CD4-positive, alpha-beta T cell (primary cell): Measurements from ENCODE around the gene MPPED1. TPM values are rescaled to one million over a fixed set of nuclear protein-coding genes. Genes with fewer than 3 reads are reported as not detected.

Source experiments
- ATAC-seq: fragments of 200-7000 bp; cut with Tn5 transposase; one replicate; pipeline ENCODE4 v1.10.0; 2022; ENCODE audit warnings: mild to moderate bottlenecking; ENCODE audit not compliant: poor library complexity
- CTCF ChIA-PET: fragments of 350-600 bp; sonication (Branson Sonifier 250); formaldehyde crosslinking; loops from one replicate; lab custom pipeline; 2021; ENCODE audit warnings: antibody characterized with exemption, inconsistent platforms; lab: Charles Lee
- POLR2A ChIA-PET: fragments of 350-600 bp; sonication (Branson Sonifier 250); formaldehyde crosslinking; loops from one replicate; lab custom pipeline; 2021; ENCODE audit warnings: antibody characterized with exemption, inconsistent platforms; lab: Charles Lee
- DNase-seq, 14 experiments: peaks; one replicate each; pipeline ENCODE4 v3.0.0-alpha.2; 2013 to 2020; ENCODE audit warnings: mixed read lengths in 2 of 14
- H3K27ac ChIP-seq, 2 donors: one replicate each; pipeline versions ENCODE4 v1.5.1 to v1.7.0; 2013; ENCODE audit warnings: low read length in 2 of 2, low read depth in 1 of 2, mild to moderate bottlenecking in 1 of 2
- H3K27me3 ChIP-seq, 2 experiments: 1 replicate in 1 of 2; 2 replicates in 1 of 2; pipeline versions ENCODE4 v1.6.1 to v1.7.0; 2013; ENCODE audit warnings: low read length in 2 of 2, control low read depth in 1 of 2, mild to moderate bottlenecking in 1 of 2, moderate library complexity in 1 of 2; ENCODE audit not compliant: insufficient read depth in 2 of 2, control insufficient read depth in 1 of 2
- H3K36me3 ChIP-seq: one replicate; pipeline ENCODE4 v1.6.1; 2013; ENCODE audit warnings: low read length, control low read depth; ENCODE audit not compliant: insufficient read depth
- H3K4me1 ChIP-seq: one replicate; pipeline ENCODE4 v1.6.1; 2013; ENCODE audit warnings: low read length, control low read depth; ENCODE audit not compliant: insufficient read depth
- H3K4me3 ChIP-seq: one replicate; pipeline ENCODE4 v1.5.1; 2013; ENCODE audit warnings: mild to moderate bottlenecking, low read length, moderate library complexity
- H3K9me3 ChIP-seq, 2 experiments: 1 replicate in 1 of 2; 2 replicates in 1 of 2; pipeline versions ENCODE4 v1.6.1 to v1.7.0; 2013; ENCODE audit warnings: low read length in 2 of 2, mild to moderate bottlenecking in 2 of 2, control low read depth in 1 of 2, moderate library complexity in 1 of 2; ENCODE audit not compliant: control insufficient read depth in 1 of 2, insufficient read depth in 1 of 2
- H3K27ac Mint-ChIP-seq: one replicate; pipeline ENCODE4 v1.8.0; 2020; ENCODE audit warnings: mixed read lengths
- H3K27me3 Mint-ChIP-seq: one replicate; pipeline ENCODE4 v1.8.0; 2021; ENCODE audit warnings: mixed read lengths
- H3K36me3 Mint-ChIP-seq: one replicate; pipeline ENCODE4 v1.8.0; 2021; ENCODE audit warnings: low read depth, mixed read lengths
- H3K4me1 Mint-ChIP-seq: one replicate; pipeline ENCODE4 v1.8.0; 2021; ENCODE audit warnings: low read depth, mixed read lengths
- H3K4me3 Mint-ChIP-seq: one replicate; pipeline ENCODE4 v1.8.0; 2020; ENCODE audit warnings: mild to moderate bottlenecking, mixed read lengths
- H3K9me3 Mint-ChIP-seq: one replicate; pipeline ENCODE4 v1.8.0; 2020; ENCODE audit warnings: mixed read lengths
- intact Hi-C, 2 experiments: fragments of 100-400 bp; cut with DNase I in 1 of 2; cut with micrococcal nuclease in 1 of 2; formaldehyde crosslinking; loops; one replicate each; pipeline versions ENCODE4 v1.15.1 to v1.9.0; 2023 to 2025; cut with DNase I, micrococcal nuclease
- total RNA-seq, 174 experiments: library from RNA in 2 of 174; stranded (reverse) in 2 of 174; gene quantifications; one replicate each; pipeline ENCODE4 v1.2.3 and lab custom pipeline; 2021 to 2026
- TF ChIP-seq, protein P1 (sequence below): fragments of 200-600 bp; IDR thresholded peaks from one replicate; pipeline ENCODE4 v1.8.0; 2022; ENCODE audit warnings: antibody characterized with exemption, mild to moderate bottlenecking

Gene MPPED1
- total RNA-seq, 2 experiments from 2014 or later = not detected

GRCh38 chr22:43418079-43418825 lies 6.4 kb downstream of the MPPED1 start:
- no peaks in the 10 kb centered on the region for H3K4me1 Mint-ChIP-seq
- TF ChIP-seq, protein P1, sequence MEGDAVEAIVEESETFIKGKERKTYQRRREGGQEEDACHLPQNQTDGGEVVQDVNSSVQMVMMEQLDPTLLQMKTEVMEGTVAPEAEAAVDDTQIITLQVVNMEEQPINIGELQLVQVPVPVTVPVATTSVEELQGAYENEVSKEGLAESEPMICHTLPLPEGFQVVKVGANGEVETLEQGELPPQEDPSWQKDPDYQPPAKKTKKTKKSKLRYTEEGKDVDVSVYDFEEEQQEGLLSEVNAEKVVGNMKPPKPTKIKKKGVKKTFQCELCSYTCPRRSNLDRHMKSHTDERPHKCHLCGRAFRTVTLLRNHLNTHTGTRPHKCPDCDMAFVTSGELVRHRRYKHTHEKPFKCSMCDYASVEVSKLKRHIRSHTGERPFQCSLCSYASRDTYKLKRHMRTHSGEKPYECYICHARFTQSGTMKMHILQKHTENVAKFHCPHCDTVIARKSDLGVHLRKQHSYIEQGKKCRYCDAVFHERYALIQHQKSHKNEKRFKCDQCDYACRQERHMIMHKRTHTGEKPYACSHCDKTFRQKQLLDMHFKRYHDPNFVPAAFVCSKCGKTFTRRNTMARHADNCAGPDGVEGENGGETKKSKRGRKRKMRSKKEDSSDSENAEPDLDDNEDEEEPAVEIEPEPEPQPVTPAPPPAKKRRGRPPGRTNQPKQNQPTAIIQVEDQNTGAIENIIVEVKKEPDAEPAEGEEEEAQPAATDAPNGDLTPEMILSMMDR = no peak
- H3K27ac Mint-ChIP-seq = no peak overlapping the region
- H3K4me1 ChIP-seq = no peaks in the 10 kb centered on the region
- no peak overlapping the region for H3K4me3 Mint-ChIP-seq
- ATAC-seq (no peak), DNase-seq (no peak)
- no peak overlapping the region for H3K27ac ChIP-seq
- intact Hi-C loops = no loop called here
- H3K9me3 ChIP-seq = peaks cover 0 to 4% of the 10 kb centered on the region in 2 experiments
- no peak overlapping the region for H3K4me3 ChIP-seq
- no peaks in the 10 kb centered on the region for H3K36me3 Mint-ChIP-seq
- H3K27me3 ChIP-seq = peaks cover 7 to 8% of the 10 kb centered on the region in 2 experiments
- ChIA-PET CTCF (no interaction called here), POLR2A (no interaction called here)
- H3K9me3 Mint-ChIP-seq = no peaks in the 10 kb centered on the region
- no peaks in the 10 kb centered on the region for H3K36me3 ChIP-seq
- H3K27me3 Mint-ChIP-seq = peaks cover 41% of the 10 kb centered on the region

GRCh38 chr22:43419371-43420080 lies 7.7 kb downstream of the MPPED1 start:
- Mint-ChIP-seq H3K36me3 (no peaks in the 10 kb centered on the region), H3K9me3 (no peaks in the 10 kb centered on the region), H3K27me3 (peaks cover 35% of the 10 kb centered on the region), H3K27ac (no peak overlapping the region), H3K4me3 (no peak overlapping the region), H3K4me1 (no peaks in the 10 kb centered on the region)
- Histone ChIP-seq H3K9me3 (peaks cover 0 to 4% of the 10 kb centered on the region in 2 experiments), H3K27ac (no peak overlapping the region), H3K4me1 (no peaks in the 10 kb centered on the region), H3K27me3 (peaks cover 0 to under 1% of the 10 kb centered on the region in 2 experiments), H3K4me3 (no peak overlapping the region), H3K36me3 (no peaks in the 10 kb centered on the region)
- ChIA-PET POLR2A (no interaction called here), CTCF (no interaction called here)
- intact Hi-C loops = no loop called here
- DNase-seq (no peak), ATAC-seq (no peak)
- TF ChIP-seq, protein P1 = no peak

DNA sequence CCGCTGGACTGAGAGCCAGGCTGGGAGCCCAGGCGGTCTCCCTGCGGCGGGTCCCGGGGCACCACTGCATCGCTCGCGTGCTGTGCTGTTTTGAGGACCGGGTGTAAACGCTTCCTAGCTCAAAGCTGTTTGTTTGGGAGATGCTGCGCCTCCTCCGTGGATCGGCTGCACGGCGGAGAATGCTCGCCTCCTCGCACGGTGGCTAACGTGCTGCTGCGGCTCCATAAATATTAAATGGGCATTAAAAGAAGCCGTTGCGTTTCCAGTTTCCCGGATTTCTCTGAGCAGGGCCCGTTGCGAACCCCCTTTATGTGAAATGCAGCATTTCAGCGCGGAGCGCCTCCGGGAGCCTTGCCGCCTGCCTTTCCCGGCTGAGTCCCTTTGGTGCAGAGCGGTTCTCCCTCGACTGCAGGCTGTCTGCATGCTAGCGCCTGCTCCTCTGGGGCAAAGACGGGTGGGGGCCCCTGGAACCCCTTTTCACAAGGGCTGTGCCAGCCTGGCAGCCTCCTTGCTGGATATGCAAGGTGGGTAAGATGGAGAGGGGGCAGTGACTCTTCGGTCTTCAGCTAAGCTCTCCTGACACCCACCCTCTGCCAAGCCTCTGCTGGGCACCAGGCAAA lies 9.3 kb downstream of the MPPED1 start:
- ChIA-PET CTCF (no interaction called here), POLR2A (no interaction called here)
- ATAC-seq (no peak), DNase-seq (no peak)
- H3K4me1 Mint-ChIP-seq = no peaks in the 10 kb centered on the region
- no peak overlapping the region for H3K27ac Mint-ChIP-seq
- TF ChIP-seq, protein P1 = no peak
- H3K4me3 ChIP-seq = no peak overlapping the region
- no peak overlapping the region for H3K27ac ChIP-seq
- H3K36me3 ChIP-seq = no peaks in the 10 kb centered on the region
- no peaks in the 10 kb centered on the region for H3K27me3 ChIP-seq
- no peak overlapping the region for H3K4me3 Mint-ChIP-seq
- H3K9me3 Mint-ChIP-seq = no peaks in the 10 kb centered on the region
- peaks cover 22% of the 10 kb centered on the region for H3K27me3 Mint-ChIP-seq
- intact Hi-C loops = no loop called here
- no peaks in the 10 kb centered on the region for H3K36me3 Mint-ChIP-seq
- H3K9me3 ChIP-seq = peaks cover 0 to 4% of the 10 kb centered on the region in 2 experiments
- no peaks in the 10 kb centered on the region for H3K4me1 ChIP-seq
